SH-SY5Y (cell line): ENCODE data around the gene SPINK8.

Experiments
- GATA2 ChIP-seq: IDR thresholded peaks from 2 replicates; pipeline ENCODE4 v1.6.1; 2011; ENCODE audit warnings: mild to moderate bottlenecking, low read depth, low read length
- GATA3 ChIP-seq: IDR thresholded peaks from 2 replicates; pipeline ENCODE4 v1.6.1; 2011; ENCODE audit warnings: low read depth, mild to moderate bottlenecking, low read length, moderate library complexity

SPINK8 gene

GRCh38 chr3:48275287-48276027 lies 58.0 kb downstream of the SPINK8 start:
- no peak for TF ChIP-seq GATA3
- TF ChIP-seq GATA2, result no peak

GRCh38 chr3:48274452-48274851 lies 59.0 kb downstream of the SPINK8 start:
- TF ChIP-seq GATA3, result no peak
- TF ChIP-seq GATA2, result no peak

- TF ChIP-seq GATA3 (no peak), GATA2 (no peak)
Observed at GRCh38 chr3:48273594-48274211, 59.8 kb downstream of the SPINK8 start.

- TF ChIP-seq GATA3 (no peak), GATA2 (no peak)
Observed at GRCh38 chr3:48271763-48272498, 61.5 kb downstream of the SPINK8 start.

GRCh38 chr3:48270306-48270705 lies 63.2 kb downstream of the SPINK8 start:
- no peak for TF ChIP-seq GATA3
- no peak for TF ChIP-seq GATA2

GRCh38 chr3:48269592-48269991 lies 63.9 kb downstream of the SPINK8 start:
- no peak for TF ChIP-seq GATA2
- TF ChIP-seq GATA3, result no peak

- TF ChIP-seq GATA2, result no peak
- no peak for TF ChIP-seq GATA3
Observed at GRCh38 chr3:48268936-48269561, 64.4 kb downstream of the SPINK8 start.

- TF ChIP-seq GATA3 (no peak), GATA2 (no peak)
Observed at GRCh38 chr3:48268381-48268935, 65.0 kb downstream of the SPINK8 start.

GRCh38 chr3:48267782-48268181 lies 65.7 kb downstream of the SPINK8 start:
- TF ChIP-seq GATA3 (no peak), GATA2 (no peak)

- TF ChIP-seq GATA3 (no peak), GATA2 (no peak)
Observed at GRCh38 chr3:48258530-48258929, 74.9 kb downstream of the SPINK8 start.
